GM12874 (cell line): ENCODE data around the gene ITCH.

Source experiments
- TF ChIP-seq, protein P1 (sequence below): IDR thresholded peaks from 2 replicates; pipeline ENCODE4 v1.5.1; 2011; ENCODE audit warnings: low read depth, mild to moderate bottlenecking, control low read depth, low read length, moderate library complexity; ENCODE audit not compliant: insufficient read depth

ITCH gene

DNA sequence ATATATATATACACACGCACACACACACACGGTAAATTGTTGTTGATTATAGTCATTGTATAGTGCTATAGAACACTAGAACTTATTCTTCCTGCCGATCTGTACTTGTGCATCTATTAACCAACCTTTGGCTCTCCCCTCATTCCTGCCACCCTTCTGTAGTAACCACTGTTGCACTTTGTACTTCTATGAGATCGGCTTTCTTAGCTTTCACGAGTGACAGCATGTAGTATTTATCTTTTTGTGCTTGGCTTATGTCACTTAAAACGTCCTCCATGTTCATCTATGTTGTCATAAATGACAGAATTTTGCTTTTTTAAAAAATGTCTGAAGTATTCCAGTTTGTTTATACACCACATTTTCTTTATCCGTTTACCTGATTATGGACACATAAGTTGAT is 132.2 kb downstream of the ITCH start:
- TF ChIP-seq, protein P1, sequence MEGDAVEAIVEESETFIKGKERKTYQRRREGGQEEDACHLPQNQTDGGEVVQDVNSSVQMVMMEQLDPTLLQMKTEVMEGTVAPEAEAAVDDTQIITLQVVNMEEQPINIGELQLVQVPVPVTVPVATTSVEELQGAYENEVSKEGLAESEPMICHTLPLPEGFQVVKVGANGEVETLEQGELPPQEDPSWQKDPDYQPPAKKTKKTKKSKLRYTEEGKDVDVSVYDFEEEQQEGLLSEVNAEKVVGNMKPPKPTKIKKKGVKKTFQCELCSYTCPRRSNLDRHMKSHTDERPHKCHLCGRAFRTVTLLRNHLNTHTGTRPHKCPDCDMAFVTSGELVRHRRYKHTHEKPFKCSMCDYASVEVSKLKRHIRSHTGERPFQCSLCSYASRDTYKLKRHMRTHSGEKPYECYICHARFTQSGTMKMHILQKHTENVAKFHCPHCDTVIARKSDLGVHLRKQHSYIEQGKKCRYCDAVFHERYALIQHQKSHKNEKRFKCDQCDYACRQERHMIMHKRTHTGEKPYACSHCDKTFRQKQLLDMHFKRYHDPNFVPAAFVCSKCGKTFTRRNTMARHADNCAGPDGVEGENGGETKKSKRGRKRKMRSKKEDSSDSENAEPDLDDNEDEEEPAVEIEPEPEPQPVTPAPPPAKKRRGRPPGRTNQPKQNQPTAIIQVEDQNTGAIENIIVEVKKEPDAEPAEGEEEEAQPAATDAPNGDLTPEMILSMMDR: no peak

DNA sequence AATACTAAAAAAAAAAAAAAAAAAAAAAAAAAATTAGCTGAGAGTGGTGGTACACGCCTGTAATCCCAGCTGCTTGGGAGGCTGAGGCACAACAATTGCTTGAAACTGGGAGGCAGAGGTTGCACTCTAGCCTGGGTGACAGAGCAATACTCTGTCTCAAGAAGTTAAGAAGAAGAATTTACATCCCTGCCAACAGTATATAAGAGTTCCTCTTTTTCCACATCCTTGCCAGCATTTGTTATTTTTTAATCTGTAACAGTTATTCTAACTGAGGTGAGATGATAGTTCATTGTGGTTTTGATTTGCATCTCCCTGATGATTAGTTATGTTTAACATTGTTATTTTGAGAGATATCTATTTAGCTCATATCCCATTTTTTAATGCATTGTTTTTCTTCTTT is 132.8 kb downstream of the ITCH start:
- TF ChIP-seq, protein P1: no peak

DNA sequence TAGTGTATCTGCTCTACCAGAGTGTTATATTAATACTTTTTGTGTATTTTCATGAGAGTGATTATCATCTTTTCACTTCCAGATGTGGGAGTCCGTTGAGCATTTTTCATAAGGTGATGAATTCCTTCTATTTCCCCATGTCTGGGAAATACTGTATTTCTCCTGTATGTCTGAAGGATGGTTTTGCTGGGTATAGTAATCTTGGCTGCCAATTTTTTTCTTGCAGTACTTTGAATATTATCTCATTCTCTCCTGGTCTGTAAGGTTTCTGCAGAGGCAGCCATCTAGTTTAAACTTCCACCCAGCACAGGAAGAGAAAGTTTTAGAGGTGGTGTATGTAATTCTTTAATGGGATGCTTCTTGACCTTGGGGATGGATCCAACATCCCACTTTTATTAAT is 137.8 kb downstream of the ITCH start:
- TF ChIP-seq, protein P1: no peak

DNA sequence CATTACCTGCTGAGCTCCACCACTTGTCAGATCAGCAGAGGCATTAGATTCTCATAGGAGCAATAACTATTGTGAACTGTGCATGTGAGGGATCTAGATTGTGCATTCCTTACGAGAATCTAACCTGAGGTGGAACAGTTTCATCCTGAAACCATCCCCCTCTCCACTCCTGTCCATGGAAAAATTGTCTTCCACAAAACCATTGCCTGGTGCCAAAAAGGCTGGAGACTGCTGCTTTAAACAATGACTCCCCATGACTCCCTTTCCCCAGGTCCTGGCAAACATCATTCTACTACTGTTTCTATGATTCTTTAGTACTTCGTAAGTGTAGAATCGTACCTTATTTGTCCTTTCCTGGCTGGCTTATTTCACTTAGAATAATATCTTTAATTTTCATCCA is 143.4 kb downstream of the ITCH start:
- TF ChIP-seq, protein P1: no peak

DNA sequence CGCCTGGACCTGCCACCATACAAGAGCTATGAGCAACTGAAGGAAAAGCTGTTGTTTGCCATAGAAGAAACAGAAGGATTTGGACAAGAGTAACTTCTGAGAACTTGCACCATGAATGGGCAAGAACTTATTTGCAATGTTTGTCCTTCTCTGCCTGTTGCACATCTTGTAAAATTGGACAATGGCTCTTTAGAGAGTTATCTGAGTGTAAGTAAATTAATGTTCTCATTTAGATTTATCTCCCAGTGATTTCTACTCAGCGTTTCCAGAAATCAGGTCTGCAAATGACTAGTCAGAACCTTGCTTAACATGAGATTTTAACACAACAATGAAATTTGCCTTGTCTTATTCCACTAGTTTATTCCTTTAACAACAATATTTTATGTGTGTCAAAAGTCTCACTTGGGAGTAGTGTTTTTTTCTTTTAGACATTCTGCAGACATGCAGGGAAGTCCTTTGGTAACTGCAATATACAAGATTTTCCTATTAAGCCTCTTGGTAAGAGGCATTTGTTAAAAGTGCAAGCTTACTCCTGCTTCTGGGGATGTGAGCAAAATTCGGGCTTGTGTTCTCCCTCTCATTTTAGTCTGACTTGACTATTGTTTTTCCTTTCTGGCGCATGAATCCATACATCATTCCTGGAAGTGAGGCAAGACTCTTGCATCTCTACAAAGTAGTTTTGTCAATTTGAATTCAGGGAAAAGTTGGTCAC is 144.8 kb downstream of the ITCH start:
- TF ChIP-seq, protein P1: no peak

DNA sequence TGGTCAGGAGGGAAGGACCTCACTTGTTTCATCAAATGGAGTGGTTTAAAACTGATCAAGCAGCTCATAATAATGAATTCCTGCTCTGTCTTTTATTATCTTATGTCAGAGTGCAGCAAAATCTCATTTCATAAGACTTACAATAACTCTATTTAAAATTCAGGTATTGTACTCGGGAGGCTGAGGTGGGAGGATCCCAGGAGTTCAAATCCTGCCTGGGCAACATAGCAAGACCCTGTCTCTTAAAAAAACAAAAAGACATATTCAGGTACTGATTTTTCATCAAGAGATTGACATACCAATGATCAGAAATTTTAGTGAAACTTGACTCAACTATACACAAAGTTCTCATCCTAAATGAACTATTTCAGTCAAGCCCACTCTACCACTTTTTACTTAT is 147.5 kb downstream of the ITCH start:
- TF ChIP-seq, protein P1: no peak

DNA sequence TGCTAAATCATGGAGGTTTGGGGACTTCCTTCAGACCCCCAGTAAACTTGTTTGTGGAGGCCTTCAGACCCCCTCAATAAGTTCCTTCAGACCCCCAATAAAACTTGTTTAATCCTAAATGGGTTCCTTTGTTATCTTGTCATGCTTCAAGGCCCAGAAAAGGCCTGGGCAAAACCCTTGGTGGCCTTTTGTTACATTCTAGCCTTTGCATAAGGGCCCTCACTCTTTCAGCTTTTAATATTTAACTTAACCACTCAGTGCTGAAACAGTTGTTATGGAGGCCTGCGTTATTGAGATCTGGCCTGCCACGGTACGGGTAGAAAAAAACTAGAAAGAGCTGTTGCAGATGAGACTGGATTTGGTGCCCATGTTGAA is 148.8 kb downstream of the ITCH start:
- TF ChIP-seq, protein P1: no peak
